ENCODE results near the gene MRTFA.

GRCh38 chr22:40676644-40677043 is 40.1 kb upstream of the MRTFA start:
- TF ChIP-seq ZNF660 (CRISPR knock-in tag; IDR thresholded peaks at IDR 0.05; ENCODE audit: borderline replicate concordance, low read depth): no peak
- no peak for TF ChIP-seq AFF4 (CRISPR knock-in tag; IDR thresholded peaks at IDR 0.05)
- TF ChIP-seq EZH2 (conservative IDR thresholded peaks at IDR 0.05; ENCODE audit: low read depth, low read length): no peak
- TF ChIP-seq HCFC1 (IDR thresholded peaks at IDR 0.05; ENCODE audit: low read depth, low read length): no peak
- no peak for TF ChIP-seq NRL (CRISPR knock-in tag; IDR thresholded peaks at IDR 0.05; ENCODE audit: borderline replicate concordance)
- TF ChIP-seq MXI1 (IDR thresholded peaks at IDR 0.05; ENCODE audit: borderline replicate concordance, low read depth, low read length): no peak
- no peak for TF ChIP-seq ZKSCAN1 (IDR thresholded peaks at IDR 0.05; ENCODE audit: low read length)
- TF ChIP-seq CTCF (CRISPR knock-in tag; IDR thresholded peaks at IDR 0.05): no peak
- TF ChIP-seq ZNF580 (CRISPR knock-in tag; IDR thresholded peaks at IDR 0.05; ENCODE audit: borderline replicate concordance, low read depth): no peak

Data from HepG2 (cell line).